H9 (cell line): ENCODE results near the gene RNF220. TPM values are rescaled to one million over a fixed set of nuclear protein-coding genes. Genes with fewer than 3 reads are reported as not detected.

Experiments used
- DNase-seq: peaks from one replicate; pipeline ENCODE4 v3.0.0-alpha.2; 2017
- H2AFZ ChIP-seq: one replicate; pipeline ENCODE4 v1.6.1; 2013; ENCODE audit warnings: mild to moderate bottlenecking, low read length, control low read depth, moderate library complexity
- H2AK5ac ChIP-seq: 2 replicates; pipeline ENCODE4 v1.6.1; 2013; ENCODE audit warnings: low read length, control low read depth, mixed read lengths; ENCODE audit not compliant: insufficient read length
- H2BK120ac ChIP-seq: one replicate; pipeline ENCODE4 v1.6.1; 2013; ENCODE audit warnings: low read depth, mild to moderate bottlenecking, low read length, control low read depth, inconsistent platforms; ENCODE audit not compliant: poor library complexity, severe bottlenecking
- H2BK12ac ChIP-seq: 2 replicates; pipeline ENCODE4 v1.6.1; 2013; ENCODE audit warnings: low read length, control low read depth, mixed read lengths, low read depth; ENCODE audit not compliant: insufficient read length
- H2BK15ac ChIP-seq: 2 replicates; pipeline ENCODE4 v1.6.1; 2013; ENCODE audit warnings: low read depth, low read length, control low read depth
- H2BK20ac ChIP-seq: one replicate; pipeline ENCODE4 v1.6.1; 2013; ENCODE audit warnings: low read depth, mild to moderate bottlenecking, low read length, control low read depth, inconsistent platforms; ENCODE audit not compliant: poor library complexity, severe bottlenecking
- H2BK5ac ChIP-seq: 2 replicates; pipeline ENCODE4 v1.6.1; 2013; ENCODE audit warnings: low read length, control low read depth, mixed read lengths; ENCODE audit not compliant: insufficient read length
- H3K14ac ChIP-seq: 2 replicates; pipeline ENCODE4 v1.6.1; 2013; ENCODE audit warnings: low read length, control low read depth; ENCODE audit not compliant: insufficient read depth
- H3K18ac ChIP-seq: 2 replicates; pipeline ENCODE4 v1.6.1; 2013; ENCODE audit warnings: low read depth, mild to moderate bottlenecking, mixed read lengths, low read length, control low read depth; ENCODE audit not compliant: insufficient read length
- H3K23ac ChIP-seq: 2 replicates; pipeline ENCODE4 v1.6.1; 2013; ENCODE audit warnings: low read length, control low read depth, mixed read lengths, low read depth; ENCODE audit not compliant: insufficient read length
- H3K23me2 ChIP-seq: 2 replicates; pipeline ENCODE4 v1.6.1; 2013; ENCODE audit warnings: low read depth, mild to moderate bottlenecking, mixed read lengths, low read length, control low read depth; ENCODE audit not compliant: insufficient read length, poor library complexity, severe bottlenecking
- H3K27ac ChIP-seq: 2 replicates; pipeline ENCODE4 v1.5.1; 2013; ENCODE audit warnings: low read length, control low read depth, mixed read lengths, low read depth; ENCODE audit not compliant: insufficient read length
- H3K27me3 ChIP-seq: 2 replicates; pipeline ENCODE4 v1.6.1; 2013; ENCODE audit warnings: low read length, control low read depth, inconsistent platforms; ENCODE audit not compliant: insufficient read depth
- H3K4ac ChIP-seq: 2 replicates; pipeline ENCODE4 v1.6.1; 2013; ENCODE audit warnings: low read depth, mild to moderate bottlenecking, control low read depth, inconsistent platforms, low read length, moderate library complexity
- H3K4me1 ChIP-seq: 2 replicates; pipeline ENCODE4 v1.6.1; 2013; ENCODE audit warnings: low read length, control low read depth, inconsistent platforms; ENCODE audit not compliant: insufficient read depth
- H3K4me2 ChIP-seq: 2 replicates; pipeline ENCODE4 v1.6.1; 2013; ENCODE audit warnings: low read length, control low read depth, mixed read lengths; ENCODE audit not compliant: insufficient read length, insufficient read depth
- H3K56ac ChIP-seq: 2 replicates; pipeline ENCODE4 v1.6.1; 2013; ENCODE audit warnings: low read depth, mild to moderate bottlenecking, mixed read lengths, low read length, control low read depth; ENCODE audit not compliant: insufficient read length
- H3K79me1 ChIP-seq: 2 replicates; pipeline ENCODE4 v1.6.1; 2013; ENCODE audit warnings: low read depth, mild to moderate bottlenecking, moderate library complexity, low read length, control low read depth, inconsistent platforms; ENCODE audit not compliant: insufficient read depth, poor library complexity, severe bottlenecking
- H3K79me2 ChIP-seq: 2 replicates; pipeline ENCODE4 v1.6.1; 2013; ENCODE audit warnings: low read length, control low read depth, inconsistent platforms; ENCODE audit not compliant: insufficient read depth
- H3K9ac ChIP-seq: 2 replicates; pipeline ENCODE4 v1.6.1; 2013; ENCODE audit warnings: low read length, control low read depth, mixed read lengths; ENCODE audit not compliant: insufficient read length; ENCODE audit errors: extremely low read depth
- H3K9me3 ChIP-seq: one replicate; pipeline ENCODE4 v1.6.1; 2013; ENCODE audit warnings: low read depth, low read length, inconsistent platforms; ENCODE audit not compliant: control insufficient read depth
- H3T11ph ChIP-seq: one replicate; pipeline ENCODE4 v1.6.1; 2013; ENCODE audit warnings: mild to moderate bottlenecking, low read length, control low read depth, inconsistent platforms
- H4K20me1 ChIP-seq: one replicate; pipeline ENCODE4 v1.6.1; 2013; ENCODE audit not compliant: control insufficient read depth, insufficient read length, insufficient read depth
- H4K5ac ChIP-seq: 2 replicates; pipeline ENCODE4 v1.6.1; 2013; ENCODE audit warnings: low read depth, mild to moderate bottlenecking, mixed read lengths, low read length, control low read depth; ENCODE audit not compliant: insufficient read length
- H4K8ac ChIP-seq: replicated peaks from 2 replicates; pipeline ENCODE4 v1.6.1; 2013; ENCODE audit warnings: low read length, control low read depth, mixed read lengths, low read depth; ENCODE audit not compliant: insufficient read length
- H4K91ac ChIP-seq: 2 replicates; pipeline ENCODE4 v1.6.1; 2013; ENCODE audit warnings: low read depth, mild to moderate bottlenecking, moderate library complexity, mixed read lengths, low read length, control low read depth; ENCODE audit not compliant: insufficient read length
- H3K27ac Mint-ChIP-seq, 3 experiments: 2 replicates in 2 of 3; 3 replicates in 1 of 3; pipeline ENCODE4 v1.8.0; 2020 to 2021; ENCODE audit warnings: mixed read lengths in 3 of 3, mild to moderate bottlenecking in 1 of 3, moderate library complexity in 1 of 3
- H3K27me3 Mint-ChIP-seq: 2 replicates; pipeline ENCODE4 v1.8.0; 2021; ENCODE audit warnings: low read depth, mild to moderate bottlenecking, moderate library complexity, mixed read lengths
- H3K36me3 Mint-ChIP-seq, 3 experiments: 2 replicates in 2 of 3; 3 replicates in 1 of 3; pipeline ENCODE4 v1.8.0; 2020 to 2021; ENCODE audit warnings: low read depth in 3 of 3, mixed read lengths in 3 of 3; ENCODE audit not compliant: insufficient read depth in 1 of 3
- H3K4me1 Mint-ChIP-seq, 2 experiments: 2 replicates each; pipeline ENCODE4 v1.8.0; 2020; ENCODE audit warnings: mixed read lengths in 2 of 2
- H3K4me3 Mint-ChIP-seq, 2 experiments: 2 replicates in 1 of 2; 3 replicates in 1 of 2; pipeline ENCODE4 v1.8.0; 2020 to 2021; ENCODE audit warnings: mild to moderate bottlenecking in 2 of 2, mixed read lengths in 2 of 2, moderate library complexity in 1 of 2
- H3K9me3 Mint-ChIP-seq, 2 experiments: 2 replicates in 1 of 2; 3 replicates in 1 of 2; pipeline ENCODE4 v1.8.0; 2020; ENCODE audit warnings: mild to moderate bottlenecking in 2 of 2, mixed read lengths in 2 of 2, moderate library complexity in 1 of 2
- CTCF ChIP-seq: fragments of 200-600 bp; sonication (generic); conservative IDR thresholded peaks from 3 replicates; pipeline ENCODE4 v1.8.0; 2021; ENCODE audit warnings: antibody characterized with exemption, mild to moderate bottlenecking
- WGBS: extraction: QIAGEN DNeasy Blood & Tissue Kit; methylation state at CpG from one replicate; pipeline ENCODE4 v1.1.7; 2013; ENCODE audit warnings: missing lambda C conversion rate, low lambda C conversion rate, mixed read lengths; ENCODE audit not compliant: insufficient read length; ENCODE audit errors: extremely low coverage; 5-methylcytosine and 5-hydroxymethylcytosine counted together
- total RNA-seq: library from RNA; stranded (reverse); gene quantifications from 2 replicates; pipeline ENCODE4 v1.2.1, GENCODE V29; 2021

The RNF220 gene
- total RNA-seq, 1 experiment from 2014 or later, result 109 TPM

GRCh38 chr1:44675186-44675585 lies 270.1 kb downstream of the RNF220 start:
- no peak overlapping the region for H3K4ac ChIP-seq
- TF ChIP-seq CTCF, result no peak

More at GRCh38 chr1:44675186-44675585, 270.1 kb downstream of the RNF220 start:
- H2BK12ac ChIP-seq, result no peak overlapping the region
- no CpG with 5 or more reads among the region's 7 CpGs for WGBS
- no peaks in the 10 kb centered on the region for H3K27me3 ChIP-seq
- Mint-ChIP-seq H3K9me3 (no peaks in the 10 kb centered on the region), H3K27me3 (no peaks in the 10 kb centered on the region), H3K36me3 (peaks cover 0 to 7% (median 2%) of the 10 kb centered on the region in 3 experiments; a peak in 4 of 7 replicates), H3K4me3 (peak overlapping the region; percentile 83 to 86), H3K27ac (no peak overlapping the region), H3K4me1 (peaks cover 21 to 23% of the 10 kb centered on the region in 2 experiments)
- H4K8ac ChIP-seq, result no peak overlapping the region
- no peak overlapping the region for H3K18ac ChIP-seq
- peaks cover 7% of the 10 kb centered on the region for H3K4me1 ChIP-seq
- H2BK5ac ChIP-seq, result no peak overlapping the region
- no peaks in the 10 kb centered on the region for H3K79me2 ChIP-seq
- H4K5ac ChIP-seq, result no peak overlapping the region
- H3K23me2 ChIP-seq, result no peaks in the 10 kb centered on the region
- H3K9me3 ChIP-seq, result no peaks in the 10 kb centered on the region
- H2AFZ ChIP-seq, result no peak overlapping the region
- no peak overlapping the region for H3K23ac ChIP-seq
- no peak overlapping the region for H4K91ac ChIP-seq
- no peak overlapping the region for H3K56ac ChIP-seq
- no peak overlapping the region for H3K27ac ChIP-seq
- H3K4me2 ChIP-seq, result peak overlapping the region; percentile 73
- H4K20me1 ChIP-seq, result no peaks in the 10 kb centered on the region
- no peak overlapping the region for H3T11ph ChIP-seq
- no peak overlapping the region for H2BK20ac ChIP-seq
- H2AK5ac ChIP-seq, result no peak overlapping the region
- H2BK120ac ChIP-seq, result no peak overlapping the region
- no peak overlapping the region for H2BK15ac ChIP-seq
- H3K9ac ChIP-seq, result no peak overlapping the region
- no peak overlapping the region for H3K14ac ChIP-seq
- H3K79me1 ChIP-seq, result no peaks in the 10 kb centered on the region
- DNase-seq, result no peak
